ENCODE data around the gene DAP. TPM values are rescaled to one million over a fixed set of nuclear protein-coding genes. Genes with fewer than 3 reads are reported as not detected.

The DAP gene
- total and polyA plus RNA-seq, 2 experiments from 2014 or later = 35.7 to 37.6 TPM

DNA sequence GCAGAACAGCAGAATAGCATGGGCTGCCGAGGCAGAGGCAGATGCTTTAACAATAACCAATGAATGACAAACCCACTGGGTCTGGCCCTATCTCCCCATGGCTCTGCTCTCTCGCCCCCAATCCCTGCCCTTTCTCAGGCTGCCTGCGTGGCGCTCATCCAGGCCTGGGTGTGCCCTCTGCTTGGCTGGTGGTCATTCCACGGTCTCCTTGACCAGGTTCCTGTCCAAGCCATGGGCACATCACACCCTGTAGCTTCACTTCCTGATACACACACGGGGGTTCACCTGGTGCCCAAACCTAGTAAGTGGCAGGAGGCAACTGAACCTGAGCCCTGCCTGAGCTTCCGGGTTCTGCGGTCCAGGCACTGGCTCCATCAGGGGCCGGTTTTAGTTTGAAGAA, 87.6 kb downstream of the DAP start:
- Histone ChIP-seq H3K4me3 (no peak overlapping the region), H3K27ac (ENCODE audit: low read depth) (no peak overlapping the region), H4K20me1 (replicated peaks; ENCODE audit: insufficient read depth) (no peaks in the 10 kb centered on the region), H2AFZ (no peak overlapping the region), H3K9me2 (ENCODE audit: insufficient read depth) (peaks cover 4% of the 10 kb centered on the region; the same call in 1 of the 2 replicates), H3F3A (replicated peaks; ENCODE audit: low read depth) (no peaks in the 10 kb centered on the region), H3K27me3 (ENCODE audit: insufficient read depth) (no peaks in the 10 kb centered on the region), H3K79me2 (replicated peaks; ENCODE audit: insufficient read depth) (no peaks in the 10 kb centered on the region), H3K4me1 (ENCODE audit: insufficient read depth) (no peaks in the 10 kb centered on the region), H3K36me3 (ENCODE audit: insufficient read depth) (no peaks in the 10 kb centered on the region), H3K4me2 (no peak overlapping the region)
- H3K4me1 Mint-ChIP-seq = peaks cover 2% of the 10 kb centered on the region; the same call in 2 of the 3 replicates
- H3K27me3 Mint-ChIP-seq (ENCODE audit: insufficient read depth, low read depth, poor library complexity) = peaks cover 14% of the 10 kb centered on the region
- peaks cover 19% of the 10 kb centered on the region for H3K36me3 Mint-ChIP-seq (ENCODE audit: low read depth)
- DNase-seq (ENCODE audit: low spot score) = no peak
- H3K4me3 Mint-ChIP-seq = no peak overlapping the region
- H3K9me3 Mint-ChIP-seq = peaks cover 12% of the 10 kb centered on the region; the same call in 2 of the 3 replicates
- TF ChIP-seq CREB1 (CRISPR knock-in tag; IDR thresholded peaks at IDR 0.05; ENCODE audit: low read depth) = no peak
- no peak for TF ChIP-seq JUNB (IDR thresholded peaks at IDR 0.05; ENCODE audit: unreplicated experiment)
- TF ChIP-seq ETS1 (IDR thresholded peaks at IDR 0.05) = no peak
- TF ChIP-seq NANOG (IDR thresholded peaks at IDR 0.05; ENCODE audit: borderline replicate concordance) = no peak
- TF ChIP-seq, protein P1, sequence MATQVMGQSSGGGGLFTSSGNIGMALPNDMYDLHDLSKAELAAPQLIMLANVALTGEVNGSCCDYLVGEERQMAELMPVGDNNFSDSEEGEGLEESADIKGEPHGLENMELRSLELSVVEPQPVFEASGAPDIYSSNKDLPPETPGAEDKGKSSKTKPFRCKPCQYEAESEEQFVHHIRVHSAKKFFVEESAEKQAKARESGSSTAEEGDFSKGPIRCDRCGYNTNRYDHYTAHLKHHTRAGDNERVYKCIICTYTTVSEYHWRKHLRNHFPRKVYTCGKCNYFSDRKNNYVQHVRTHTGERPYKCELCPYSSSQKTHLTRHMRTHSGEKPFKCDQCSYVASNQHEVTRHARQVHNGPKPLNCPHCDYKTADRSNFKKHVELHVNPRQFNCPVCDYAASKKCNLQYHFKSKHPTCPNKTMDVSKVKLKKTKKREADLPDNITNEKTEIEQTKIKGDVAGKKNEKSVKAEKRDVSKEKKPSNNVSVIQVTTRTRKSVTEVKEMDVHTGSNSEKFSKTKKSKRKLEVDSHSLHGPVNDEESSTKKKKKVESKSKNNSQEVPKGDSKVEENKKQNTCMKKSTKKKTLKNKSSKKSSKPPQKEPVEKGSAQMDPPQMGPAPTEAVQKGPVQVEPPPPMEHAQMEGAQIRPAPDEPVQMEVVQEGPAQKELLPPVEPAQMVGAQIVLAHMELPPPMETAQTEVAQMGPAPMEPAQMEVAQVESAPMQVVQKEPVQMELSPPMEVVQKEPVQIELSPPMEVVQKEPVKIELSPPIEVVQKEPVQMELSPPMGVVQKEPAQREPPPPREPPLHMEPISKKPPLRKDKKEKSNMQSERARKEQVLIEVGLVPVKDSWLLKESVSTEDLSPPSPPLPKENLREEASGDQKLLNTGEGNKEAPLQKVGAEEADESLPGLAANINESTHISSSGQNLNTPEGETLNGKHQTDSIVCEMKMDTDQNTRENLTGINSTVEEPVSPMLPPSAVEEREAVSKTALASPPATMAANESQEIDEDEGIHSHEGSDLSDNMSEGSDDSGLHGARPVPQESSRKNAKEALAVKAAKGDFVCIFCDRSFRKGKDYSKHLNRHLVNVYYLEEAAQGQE (IDR thresholded peaks at IDR 0.05; ENCODE audit: unreplicated experiment) = no peak
- TF ChIP-seq EZH2phosphoT487 (IDR thresholded peaks at IDR 0.05; ENCODE audit: unreplicated experiment) = no peak
- no peak for TF ChIP-seq ZNF114 (CRISPR knock-in tag; IDR thresholded peaks at IDR 0.05)
- no peak for TF ChIP-seq ZNF462 (CRISPR knock-in tag; IDR thresholded peaks at IDR 0.05)
- TF ChIP-seq POLR2AphosphoS5 (IDR thresholded peaks at IDR 0.05; ENCODE audit: low read depth) = no peak
- TF ChIP-seq STAT1 (IDR thresholded peaks at IDR 0.05; ENCODE audit: unreplicated experiment) = no peak
- no peak for TF ChIP-seq ZNF331 (CRISPR knock-in tag; IDR thresholded peaks at IDR 0.05; ENCODE audit: low read depth)
- TF ChIP-seq EZH2 (IDR thresholded peaks at IDR 0.05; ENCODE audit: low read depth, unreplicated experiment) = no peak
- TF ChIP-seq, protein P2, sequence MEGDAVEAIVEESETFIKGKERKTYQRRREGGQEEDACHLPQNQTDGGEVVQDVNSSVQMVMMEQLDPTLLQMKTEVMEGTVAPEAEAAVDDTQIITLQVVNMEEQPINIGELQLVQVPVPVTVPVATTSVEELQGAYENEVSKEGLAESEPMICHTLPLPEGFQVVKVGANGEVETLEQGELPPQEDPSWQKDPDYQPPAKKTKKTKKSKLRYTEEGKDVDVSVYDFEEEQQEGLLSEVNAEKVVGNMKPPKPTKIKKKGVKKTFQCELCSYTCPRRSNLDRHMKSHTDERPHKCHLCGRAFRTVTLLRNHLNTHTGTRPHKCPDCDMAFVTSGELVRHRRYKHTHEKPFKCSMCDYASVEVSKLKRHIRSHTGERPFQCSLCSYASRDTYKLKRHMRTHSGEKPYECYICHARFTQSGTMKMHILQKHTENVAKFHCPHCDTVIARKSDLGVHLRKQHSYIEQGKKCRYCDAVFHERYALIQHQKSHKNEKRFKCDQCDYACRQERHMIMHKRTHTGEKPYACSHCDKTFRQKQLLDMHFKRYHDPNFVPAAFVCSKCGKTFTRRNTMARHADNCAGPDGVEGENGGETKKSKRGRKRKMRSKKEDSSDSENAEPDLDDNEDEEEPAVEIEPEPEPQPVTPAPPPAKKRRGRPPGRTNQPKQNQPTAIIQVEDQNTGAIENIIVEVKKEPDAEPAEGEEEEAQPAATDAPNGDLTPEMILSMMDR (conservative IDR thresholded peaks at IDR 0.05; ENCODE audit: low read depth in 2 of 2) = no peak
- peak; percentile 58 for ATAC-seq
- H3K27ac Mint-ChIP-seq = no peak overlapping the region
